NCI-H1930 (cell line): ENCODE results near the gene SDK1.

Experiments
- DNase-seq, 2 experiments: peaks; one replicate each; lab custom pipeline; 2025; lab: John Stamatoyannopoulos, UW

Gene SDK1

GRCh38 chr7:3987426-3987927, 686.4 kb downstream of the SDK1 start:
- no peak for DNase-seq

DNA sequence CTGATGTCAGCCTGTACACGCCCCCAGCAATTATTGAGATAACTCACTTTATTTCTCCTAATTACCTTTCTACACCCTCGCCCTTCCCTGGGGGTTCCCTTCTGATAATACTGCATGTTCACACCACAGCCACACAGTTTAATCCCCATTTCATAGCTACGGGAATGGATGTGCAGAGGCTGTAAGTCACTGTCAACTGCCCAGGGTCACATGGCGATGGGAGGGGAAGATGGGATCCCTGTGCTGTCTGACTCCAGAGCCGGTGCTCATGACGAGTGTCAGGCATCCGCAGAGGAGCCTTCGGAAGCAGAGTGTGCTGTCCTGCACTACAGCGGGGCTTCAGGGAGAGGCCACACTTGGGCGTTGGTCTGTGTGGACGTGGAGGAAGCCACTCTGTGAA, 688.7 kb downstream of the SDK1 start:
- no peak for DNase-seq

DNA sequence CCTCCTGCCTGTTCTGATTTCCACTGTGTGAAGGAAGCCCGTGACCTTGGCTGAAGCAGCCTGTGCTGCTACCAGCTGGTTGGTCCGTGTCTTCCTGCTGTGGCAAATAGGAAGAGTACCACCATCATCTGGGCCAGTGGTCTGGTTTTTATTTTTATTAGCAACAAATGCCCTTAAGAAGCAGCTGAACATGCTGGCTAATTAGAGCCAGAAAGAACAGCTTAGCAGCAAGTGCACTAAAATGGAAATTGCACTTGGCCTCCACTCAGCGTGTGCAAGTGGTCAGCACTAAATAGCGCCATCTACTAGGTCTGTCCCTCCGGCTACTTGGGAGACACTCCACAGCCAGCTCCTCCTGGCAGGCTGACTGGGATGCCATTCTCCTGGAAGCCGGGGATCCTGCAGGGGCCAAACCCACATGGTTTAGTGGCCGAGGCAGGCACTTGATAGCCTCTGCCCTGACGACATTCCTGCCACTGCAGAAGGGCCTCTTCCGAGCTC, 690.7 kb downstream of the SDK1 start:
- no peak for DNase-seq

- no peak for DNase-seq
Observed at GRCh38 chr7:3992841-3993240, 691.8 kb downstream of the SDK1 start.

GRCh38 chr7:3994764-3995163, 693.7 kb downstream of the SDK1 start:
- no peak for DNase-seq

DNA sequence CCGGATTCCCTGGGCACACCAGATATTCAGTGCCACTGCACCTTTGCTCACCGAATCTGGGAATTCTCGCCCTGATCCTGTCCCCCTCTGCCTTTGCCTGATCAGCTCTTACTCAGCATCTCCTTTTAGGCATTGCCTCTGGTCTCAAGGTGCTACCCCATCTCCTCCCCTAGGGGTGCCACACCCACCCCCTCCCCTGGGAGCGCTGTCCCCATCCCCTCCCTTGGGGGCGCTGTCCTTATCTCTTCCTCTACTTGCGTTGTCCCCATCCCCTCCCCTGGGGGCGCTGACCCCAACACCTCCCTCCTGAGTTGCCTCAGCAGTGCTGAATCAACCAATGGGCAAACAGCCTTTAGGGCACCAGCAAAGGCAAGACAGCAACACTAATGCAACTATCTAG, 694.1 kb downstream of the SDK1 start:
- no peak for DNase-seq

GRCh38 chr7:3998060-3998459, 697.0 kb downstream of the SDK1 start:
- no peak for DNase-seq

- no peak for DNase-seq
Observed at GRCh38 chr7:4000139-4000538, 699.1 kb downstream of the SDK1 start.

- no peak for DNase-seq
Observed at GRCh38 chr7:4000934-4001333, 699.9 kb downstream of the SDK1 start.

GRCh38 chr7:4001742-4002141, 700.7 kb downstream of the SDK1 start:
- no peak for DNase-seq

- no peak for DNase-seq
Observed at GRCh38 chr7:4003503-4003902, 702.5 kb downstream of the SDK1 start.

- DNase-seq: peak in 1 of 2 experiments; percentile 32
Observed at GRCh38 chr7:4006687-4007086, 705.6 kb downstream of the SDK1 start.

- no peak for DNase-seq
Observed at GRCh38 chr7:4009211-4010060, 708.4 kb downstream of the SDK1 start.

DNA sequence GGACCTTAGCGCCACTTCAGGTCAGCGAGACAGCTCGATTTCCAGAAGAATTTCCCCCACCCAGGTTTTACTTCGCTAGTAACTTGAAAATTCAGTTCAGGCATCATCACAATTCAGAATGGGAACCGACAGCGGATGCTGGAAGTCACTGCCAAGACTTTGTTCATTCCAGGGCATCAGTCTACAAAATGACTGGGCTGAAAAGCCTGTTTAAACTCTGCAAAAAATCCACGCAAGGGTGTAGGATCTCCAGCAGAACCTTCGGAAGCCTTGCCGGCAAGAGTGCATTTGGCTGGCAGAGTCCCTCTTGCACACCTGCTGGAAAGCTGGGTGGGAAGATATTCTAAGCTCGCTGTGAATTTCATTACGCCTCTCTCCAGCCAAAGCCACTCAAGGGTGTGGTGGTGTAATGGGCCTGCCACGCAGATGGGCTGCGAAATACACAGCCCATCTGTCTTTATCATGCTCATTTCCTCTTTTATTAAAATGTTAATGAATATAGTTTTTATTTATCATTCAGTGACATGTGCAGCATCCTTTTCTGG, 709.1 kb downstream of the SDK1 start:
- DNase-seq: no peak

GRCh38 chr7:4010923-4011656, 710.0 kb downstream of the SDK1 start:
- DNase-seq: no peak

GRCh38 chr7:4013793-4014192, 712.7 kb downstream of the SDK1 start:
- peak in 1 of 2 experiments; percentile 49 for DNase-seq

- DNase-seq: no peak
Observed at GRCh38 chr7:4014346-4015050, 713.4 kb downstream of the SDK1 start.

GRCh38 chr7:4015371-4015770, 714.3 kb downstream of the SDK1 start:
- DNase-seq: no peak

- no peak for DNase-seq
Observed at GRCh38 chr7:4015996-4016395, 714.9 kb downstream of the SDK1 start.

DNA sequence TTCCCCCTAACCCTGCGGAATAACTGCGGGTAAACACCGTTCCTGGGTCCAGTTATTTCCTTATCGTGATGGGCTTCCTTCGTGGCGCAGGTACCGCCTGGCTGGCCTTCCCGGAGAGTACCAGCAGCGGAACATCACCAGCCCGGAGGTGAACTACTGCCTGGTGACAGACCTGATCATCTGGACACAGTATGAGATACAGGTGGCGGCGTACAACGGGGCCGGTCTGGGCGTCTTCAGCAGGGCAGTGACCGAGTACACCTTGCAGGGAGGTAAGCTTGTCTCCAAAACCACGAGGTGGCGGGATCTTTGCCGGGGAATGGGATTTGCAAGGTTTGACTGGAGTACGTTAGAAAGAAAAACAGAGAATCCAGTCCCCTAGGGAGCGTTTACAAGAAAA, 716.0 kb downstream of the SDK1 start:
- no peak for DNase-seq

GRCh38 chr7:4017785-4018184, 716.7 kb downstream of the SDK1 start:
- DNase-seq: no peak
